Metanephros (tissue), 1 donor: Measurements from ENCODE around the gene DHX58. TPM values are rescaled to one million over a fixed set of nuclear protein-coding genes. Genes with fewer than 3 reads are reported as not detected.

ENCODE experiments used
- total RNA-seq: library from RNA; depleted of rRNA; stranded (reverse); fragments of >200 nt; gene quantifications from one replicate; pipeline ENCODE4 v1.2.3, GENCODE V29; 2014

The DHX58 gene
- 10.0 TPM for total RNA-seq

DNA sequence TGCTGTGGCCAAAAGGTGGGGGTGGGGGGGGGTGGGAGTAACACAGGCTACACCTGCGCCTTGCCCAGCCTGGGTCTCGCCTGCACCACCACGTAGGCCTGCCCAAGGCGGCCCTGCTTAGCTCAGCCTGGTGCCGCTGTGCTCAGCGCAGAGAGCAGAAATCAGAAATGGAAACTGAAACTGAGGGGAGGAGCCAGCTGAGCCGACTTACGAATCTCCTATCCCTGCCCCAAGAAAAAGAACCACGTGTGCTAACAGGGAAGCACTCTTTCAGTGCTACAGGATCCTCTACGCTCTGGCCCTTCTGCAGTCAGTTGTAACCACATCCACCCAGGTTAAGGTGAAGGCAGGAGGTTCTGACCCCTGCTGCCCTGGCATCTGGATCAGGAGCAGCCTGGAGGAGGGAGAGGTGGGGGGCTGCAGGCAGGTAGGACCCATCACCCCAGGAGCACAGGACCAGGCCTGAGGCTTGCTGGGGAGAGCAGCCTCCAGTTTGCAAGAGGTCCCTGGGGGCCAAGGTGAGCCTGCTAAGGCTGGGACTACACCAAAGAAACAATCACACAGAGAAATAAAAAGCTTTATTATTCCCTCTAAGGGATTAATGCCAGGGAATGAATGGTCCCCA, at the start of gene DHX58:
TSS of gene DHX58 (minus strand) at position 163 of the 625 bp plus-strand sequence. CDS start 822 bp downstream, outside the sequence.

GRCh38 chr17:42122371-42123303, 10.1 kb upstream of the DHX58 start, which contains the start of gene HSPB9:
Gene HSPB9, plus strand, starts transcription at chr17:42122804. Its CDS starts 47 bp downstream, at chr17:42122851.

DNA sequence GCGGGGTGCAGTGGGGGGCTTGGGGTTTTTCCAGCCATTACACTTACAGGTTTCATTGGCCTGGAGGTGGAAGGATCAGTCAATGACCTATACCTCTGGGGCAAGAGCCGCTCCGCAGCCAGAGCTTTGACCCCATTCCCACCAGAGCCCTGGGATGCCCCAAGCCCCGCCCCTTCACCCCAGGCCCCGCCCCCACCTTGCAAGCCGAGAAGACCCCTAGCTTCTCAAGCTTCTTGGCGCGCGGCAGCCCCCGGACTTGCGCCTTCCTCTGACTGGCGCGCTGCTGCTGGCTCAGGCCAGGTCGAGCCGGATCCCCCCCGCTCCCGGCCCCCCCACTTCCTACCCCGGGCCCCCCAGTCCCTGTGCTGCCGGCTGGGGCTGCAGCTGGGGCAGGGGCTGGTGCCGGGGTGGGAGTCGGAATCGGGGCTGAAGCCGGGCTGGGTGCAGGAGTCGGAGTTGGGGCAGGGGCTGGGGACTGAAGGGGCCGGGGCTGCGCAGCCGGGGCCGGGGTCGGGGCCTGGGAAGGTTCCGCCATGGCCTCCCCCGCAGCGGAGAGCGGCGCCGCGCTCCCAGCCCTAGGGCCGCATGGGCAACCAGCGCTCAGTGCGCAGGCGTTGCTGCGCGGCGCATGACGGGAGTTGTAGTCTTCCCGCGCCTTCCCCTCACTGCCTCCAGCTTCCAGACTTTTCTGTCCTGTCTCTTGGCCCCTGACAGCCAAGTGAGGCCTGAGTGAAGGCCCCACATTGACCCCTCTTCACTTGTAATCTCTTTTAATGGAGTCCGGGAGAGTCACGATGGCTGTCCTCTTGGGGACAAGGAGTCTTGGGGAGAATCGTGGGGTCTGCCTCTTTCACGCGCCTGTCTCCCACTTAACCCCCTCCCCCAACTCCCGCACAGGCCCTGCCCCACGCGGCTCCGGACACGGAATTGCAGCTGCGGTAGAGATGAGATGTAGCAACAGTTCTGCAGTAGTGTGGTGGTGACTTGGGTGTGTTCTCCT, 8.6 kb upstream of the DHX58 start, which contains the start of gene KAT2A:
TSS of gene KAT2A (minus strand) at position 598 of the 1,000 bp plus-strand sequence. CDS start at position 535, 63 bp downstream.

GRCh38 chr17:42097691-42098631, 14.6 kb downstream of the DHX58 start, which contains the start of gene ZNF385C:
Gene ZNF385C, minus strand, starts transcription at chr17:42098473. Its CDS starts 35,417 bp downstream, at chr17:42063056.

Other genes starting within 250 kb of the DHX58 start
- 38.2 TPM for gene KLHL11, start 247.3 kb downstream of the DHX58 start, total RNA-seq
- 82.0 TPM for gene ACLY, start 193.8 kb downstream of the DHX58 start, total RNA-seq
- gene ODAD4, start 182.1 kb downstream of the DHX58 start, total RNA-seq, result 1.9 TPM
- gene CNP, start 145.9 kb downstream of the DHX58 start, total RNA-seq, result 46.5 TPM
- gene DNAJC7, start 95.3 kb downstream of the DHX58 start, total RNA-seq, result 76.5 TPM
- 38.9 TPM for gene NKIRAS2, start 92.6 kb downstream of the DHX58 start, total RNA-seq
- 6.7 TPM for gene C17orf113, start 62.1 kb downstream of the DHX58 start, total RNA-seq
- gene ZNF385C, start 14.2 kb downstream of the DHX58 start, total RNA-seq, result 1.5 TPM
- gene KAT2A, start 8.7 kb upstream of the DHX58 start, total RNA-seq, result 34.3 TPM
- gene HSPB9, start 10.1 kb upstream of the DHX58 start, total RNA-seq, result 0.23 TPM
- gene RAB5C, start 42.3 kb upstream of the DHX58 start, total RNA-seq, result 80.1 TPM
- not detected for gene KCNH4, start 68.4 kb upstream of the DHX58 start, total RNA-seq
- gene HCRT, start 72.7 kb upstream of the DHX58 start, total RNA-seq, result not detected
- gene GHDC, start 81.8 kb upstream of the DHX58 start, total RNA-seq, result 23.6 TPM
- 53.7 TPM for gene STAT5B, start 163.7 kb upstream of the DHX58 start, total RNA-seq
- 24.3 TPM for gene STAT5A, start 175.8 kb upstream of the DHX58 start, total RNA-seq